Prostate gland (tissue), 2 donors: ENCODE results near the gene CHCHD3. TPM values are rescaled to one million over a fixed set of nuclear protein-coding genes. Genes with fewer than 3 reads are reported as not detected.
A peak's percentile ranks its signal among the peaks of the same experiment; 100 is the strongest.
"Not testable (repeated sequence)": the region's sequence is repeated elsewhere in the genome, so short reads cannot be mapped to it uniquely, and the experiment has no call there.

ENCODE experiments used
- DNase-seq: peaks from one replicate; pipeline ENCODE4 v3.0.0-alpha.2; 2019; ENCODE audit warnings: low spot score
- H3K27ac ChIP-seq, 2 donors: fragments of 200-600 bp; sonication (generic); 2 replicates each; pipeline ENCODE4 v1.5.1; 2017 to 2019
- H3K27me3 ChIP-seq: fragments of 200-600 bp; sonication (generic); replicated peaks from 2 replicates; pipeline ENCODE4 v1.5.1; 2019; ENCODE audit not compliant: insufficient read depth
- H3K36me3 ChIP-seq, 2 donors: fragments of 200-600 bp; sonication (generic); 1 replicate in 1 of 2; 2 replicates in 1 of 2; pipeline versions ENCODE4 v1.5.1 to v1.8.1; 2017 to 2019
- H3K4me1 ChIP-seq: fragments of 200-600 bp; sonication (generic); replicated peaks from 2 replicates; pipeline ENCODE4 v1.5.1; 2019
- H3K4me3 ChIP-seq, 2 donors: fragments of 200-600 bp; sonication (generic); 2 replicates each; pipeline ENCODE4 v1.5.1; 2017 to 2019
- H3K9me3 ChIP-seq: fragments of 200-600 bp; sonication (generic); 2 replicates; pipeline ENCODE4 v1.5.1; 2017
- CTCF ChIP-seq, 4 experiments: fragments of 200-600 bp in 2 of 4; fragments of 450-650 bp in 2 of 4; sonication (generic) in 2 of 4; IDR thresholded peaks; 1 replicate in 3 of 4; 2 replicates in 1 of 4; pipeline ENCODE4 v1.5.1; 2016 to 2019; ENCODE audit warnings: antibody characterized with exemption in 4 of 4, mild to moderate bottlenecking in 2 of 4, moderate library complexity in 2 of 4
- POLR2A ChIP-seq: fragments of 450-650 bp; IDR thresholded peaks from one replicate; pipeline ENCODE4 v1.6.1; 2016; ENCODE audit warnings: antibody characterized with exemption, mild to moderate bottlenecking
- POLR2AphosphoS5 ChIP-seq: sonication (generic); formaldehyde crosslinking; IDR thresholded peaks from one replicate; pipeline ENCODE4 v1.6.1; 2017; ENCODE audit warnings: antibody characterized with exemption
- WGBS: methylation state at CpG from one replicate; pipeline ENCODE4 v1.1.5; 2018; 5-methylcytosine and 5-hydroxymethylcytosine counted together
- intact Hi-C: fragments of 100-400 bp; cut with DNase I; formaldehyde crosslinking; loops from one replicate; pipeline ENCODE4 v1.14.2; 2022
- total RNA-seq, 2 donors: library from RNA; depleted of rRNA; stranded (reverse); fragments of >200 nt; gene quantifications; one replicate each; pipeline ENCODE4 v1.1.0, GENCODE V29; 2016

The CHCHD3 gene
- total RNA-seq, 2 donors from 2014 or later: 33.2 to 40.9 TPM

- H3K36me3 ChIP-seq: no peaks in the 10 kb centered on the region
- no peak overlapping the region for H3K4me3 ChIP-seq
- intact Hi-C loops: no loop called here
- no peaks in the 10 kb centered on the region for H3K4me1 ChIP-seq
- DNase-seq: no peak
- no peaks in the 10 kb centered on the region for H3K27me3 ChIP-seq
- H3K9me3 ChIP-seq: no peaks in the 10 kb centered on the region
- TF ChIP-seq POLR2A (no peak), POLR2AphosphoS5 (no peak), CTCF (IDR thresholded peaks at IDR 0.05) (peak in 2 of 4 experiments; percentile 10 to 21)
- 75% methylated on average over 4 of the region's 4 CpGs for WGBS
- no peak overlapping the region for H3K27ac ChIP-seq
Measured at GRCh38 chr7:132930881-132931280, 151.0 kb downstream of the CHCHD3 start.

- H3K4me1 ChIP-seq, H3K9me3 ChIP-seq, H3K27ac ChIP-seq, H3K27me3 ChIP-seq, H3K36me3 ChIP-seq, intact Hi-C loops, DNase-seq, H3K4me3 ChIP-seq: not testable (repeated sequence)
- WGBS: 87% methylated on average over 5 of the region's 5 CpGs
Measured at GRCh38 chr7:132929944-132930343, 151.9 kb downstream of the CHCHD3 start.

- intact Hi-C loops: no loop called here
- H3K27ac ChIP-seq: no peak overlapping the region
- no peaks in the 10 kb centered on the region for H3K27me3 ChIP-seq
- no peak overlapping the region for H3K4me3 ChIP-seq
- DNase-seq: no peak
- H3K36me3 ChIP-seq: no peaks in the 10 kb centered on the region
- no peak for TF ChIP-seq CTCF (IDR thresholded peaks at IDR 0.05)
- TF ChIP-seq POLR2A: no peak
- no peak for TF ChIP-seq POLR2AphosphoS5
- H3K4me1 ChIP-seq: no peaks in the 10 kb centered on the region
- H3K9me3 ChIP-seq: no peaks in the 10 kb centered on the region
- WGBS: 95% methylated on average over 4 of the region's 4 CpGs
Measured at GRCh38 chr7:132919771-132920170, 162.1 kb downstream of the CHCHD3 start.

GRCh38 chr7:132915647-132916046 is 166.2 kb downstream of the CHCHD3 start:
- Histone ChIP-seq H3K36me3 (no peaks in the 10 kb centered on the region), H3K4me1 (no peaks in the 10 kb centered on the region), H3K9me3 (no peaks in the 10 kb centered on the region), H3K27me3 (no peaks in the 10 kb centered on the region), H3K4me3 (no peak overlapping the region), H3K27ac (no peak overlapping the region)
- TF ChIP-seq POLR2A (no peak), CTCF (IDR thresholded peaks at IDR 0.05) (no peak), POLR2AphosphoS5 (no peak)
- DNase-seq: no peak
- WGBS: 64% methylated on average over 2 of the region's 2 CpGs
- intact Hi-C loops: no loop called here

GRCh38 chr7:132910657-132911056 is 171.2 kb downstream of the CHCHD3 start:
- no peaks in the 10 kb centered on the region for H3K27me3 ChIP-seq
- intact Hi-C loops: no loop called here
- 91% methylated on average over 5 of the region's 5 CpGs for WGBS
- no peak overlapping the region for H3K4me3 ChIP-seq
- no peaks in the 10 kb centered on the region for H3K36me3 ChIP-seq
- no peaks in the 10 kb centered on the region for H3K4me1 ChIP-seq
- H3K27ac ChIP-seq: no peak overlapping the region
- TF ChIP-seq POLR2A (no peak), CTCF (IDR thresholded peaks at IDR 0.05) (no peak), POLR2AphosphoS5 (no peak)
- no peaks in the 10 kb centered on the region for H3K9me3 ChIP-seq
- no peak for DNase-seq
